GM12878 (cell line): Measurements from ENCODE around the gene SELENOS. TPM values are rescaled to one million over a fixed set of nuclear protein-coding genes. Genes with fewer than 3 reads are reported as not detected.

ENCODE experiments used
- EGR1 ChIP-seq, 2 experiments: IDR thresholded peaks; 1 replicate in 1 of 2; 2 replicates in 1 of 2; pipeline ENCODE4 v1.6.1; 2011 to 2012; ENCODE audit warnings: low read depth in 2 of 2, low read length in 2 of 2, borderline replicate concordance in 1 of 2, mild to moderate bottlenecking in 1 of 2, moderate library complexity in 1 of 2
- polyA plus RNA-seq, 11 experiments: library from polyadenylated mRNA; depleted of rRNA in 4 of 11; unstranded in 6 of 11; stranded (reverse) in 5 of 11; fragments of >200 nt; fragmentation: Nextera tagmentation in 4 of 11; fragmentation: Illumina TruSeq in 1 of 11; extraction: Ambion mirVana in 4 of 11; extraction: Trizol in 1 of 11; gene quantifications; 1 replicate in 1 of 11; 2 replicates in 10 of 11; pipeline versions ENCODE4 v1.2.1 to v1.2.3, GENCODE V29; 2011 to 2016; ENCODE audit warnings: inconsistent platforms in 2 of 11, missing spikeins in 2 of 11, low read depth in 1 of 11
- total RNA-seq, 4 experiments: library from RNA; depleted of rRNA in 3 of 4; stranded (reverse); fragments of >200 nt in 3 of 4; fragmentation: Illumina TruSeq in 1 of 4; extraction: Trizol in 1 of 4; gene quantifications; 2 replicates each; pipeline versions ENCODE4 v1.2.1 to v1.2.3, GENCODE V29; 2013 to 2021
- TF ChIP-seq, protein P1 (sequence below): IDR thresholded peaks from 2 replicates; pipeline ENCODE4 v1.6.1; 2012; ENCODE audit warnings: improper control_type of control experiment, low read depth, low read length; ENCODE audit not compliant: insufficient replicate concordance

SELENOS gene
- total and polyA plus RNA-seq, 10 of the 15 experiments (the other 5 are each of a cell fraction or from before 2014, with no cell fraction given): 25.8 to 90.1 (median 37.3) TPM

GRCh38 chr15:101296418-101297405 is 19.4 kb upstream of the SELENOS start (continued):
- TF ChIP-seq, protein P1, sequence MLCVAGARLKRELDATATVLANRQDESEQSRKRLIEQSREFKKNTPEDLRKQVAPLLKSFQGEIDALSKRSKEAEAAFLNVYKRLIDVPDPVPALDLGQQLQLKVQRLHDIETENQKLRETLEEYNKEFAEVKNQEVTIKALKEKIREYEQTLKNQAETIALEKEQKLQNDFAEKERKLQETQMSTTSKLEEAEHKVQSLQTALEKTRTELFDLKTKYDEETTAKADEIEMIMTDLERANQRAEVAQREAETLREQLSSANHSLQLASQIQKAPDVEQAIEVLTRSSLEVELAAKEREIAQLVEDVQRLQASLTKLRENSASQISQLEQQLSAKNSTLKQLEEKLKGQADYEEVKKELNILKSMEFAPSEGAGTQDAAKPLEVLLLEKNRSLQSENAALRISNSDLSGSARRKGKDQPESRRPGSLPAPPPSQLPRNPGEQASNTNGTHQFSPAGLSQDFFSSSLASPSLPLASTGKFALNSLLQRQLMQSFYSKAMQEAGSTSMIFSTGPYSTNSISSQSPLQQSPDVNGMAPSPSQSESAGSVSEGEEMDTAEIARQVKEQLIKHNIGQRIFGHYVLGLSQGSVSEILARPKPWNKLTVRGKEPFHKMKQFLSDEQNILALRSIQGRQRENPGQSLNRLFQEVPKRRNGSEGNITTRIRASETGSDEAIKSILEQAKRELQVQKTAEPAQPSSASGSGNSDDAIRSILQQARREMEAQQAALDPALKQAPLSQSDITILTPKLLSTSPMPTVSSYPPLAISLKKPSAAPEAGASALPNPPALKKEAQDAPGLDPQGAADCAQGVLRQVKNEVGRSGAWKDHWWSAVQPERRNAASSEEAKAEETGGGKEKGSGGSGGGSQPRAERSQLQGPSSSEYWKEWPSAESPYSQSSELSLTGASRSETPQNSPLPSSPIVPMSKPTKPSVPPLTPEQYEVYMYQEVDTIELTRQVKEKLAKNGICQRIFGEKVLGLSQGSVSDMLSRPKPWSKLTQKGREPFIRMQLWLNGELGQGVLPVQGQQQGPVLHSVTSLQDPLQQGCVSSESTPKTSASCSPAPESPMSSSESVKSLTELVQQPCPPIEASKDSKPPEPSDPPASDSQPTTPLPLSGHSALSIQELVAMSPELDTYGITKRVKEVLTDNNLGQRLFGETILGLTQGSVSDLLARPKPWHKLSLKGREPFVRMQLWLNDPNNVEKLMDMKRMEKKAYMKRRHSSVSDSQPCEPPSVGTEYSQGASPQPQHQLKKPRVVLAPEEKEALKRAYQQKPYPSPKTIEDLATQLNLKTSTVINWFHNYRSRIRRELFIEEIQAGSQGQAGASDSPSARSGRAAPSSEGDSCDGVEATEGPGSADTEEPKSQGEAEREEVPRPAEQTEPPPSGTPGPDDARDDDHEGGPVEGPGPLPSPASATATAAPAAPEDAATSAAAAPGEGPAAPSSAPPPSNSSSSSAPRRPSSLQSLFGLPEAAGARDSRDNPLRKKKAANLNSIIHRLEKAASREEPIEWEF: no peak
- TF ChIP-seq EGR1 (IDR thresholded peaks at IDR 0.05; ENCODE audit: borderline replicate concordance in 1 of 2, low read depth in 2 of 2, low read length in 2 of 2): no peak
